ENCODE data around the gene CAV1. TPM values are rescaled to one million over a fixed set of nuclear protein-coding genes. Genes with fewer than 3 reads are reported as not detected.

The CAV1 gene
- polyA plus RNA-seq, 1 donor from 2014 or later = not detected

- Histone ChIP-seq H3K4me3 (ENCODE audit: low read length) (no peak overlapping the region), H3K9ac (ENCODE audit: low read length) (no peak overlapping the region), H2AFZ (ENCODE audit: low read depth, low read length) (no peak overlapping the region), H3K4me2 (ENCODE audit: low read length) (no peak overlapping the region), H3K36me3 (ENCODE audit: insufficient read depth, low read length) (no peaks in the 10 kb centered on the region), H3K27ac (ENCODE audit: low read length) (no peak overlapping the region), H3F3A (ENCODE audit: insufficient read depth, low read length, poor library complexity, severe bottlenecking) (no peaks in the 10 kb centered on the region), H4K20me1 (ENCODE audit: insufficient read depth) (no peaks in the 10 kb centered on the region), H3K79me2 (replicated peaks; ENCODE audit: insufficient read depth, low read length) (no peaks in the 10 kb centered on the region), H3K27me3 (ENCODE audit: insufficient read depth, low read depth, low read length) (no peaks in the 10 kb centered on the region), H3K9me3 (ENCODE audit: low read length) (no peaks in the 10 kb centered on the region), H3K9me2 (ENCODE audit: insufficient read depth, low read length) (no peaks in the 10 kb centered on the region)
- TF ChIP-seq EP300 (conservative IDR thresholded peaks at IDR 0.05; ENCODE audit: poor library complexity, severe bottlenecking) (no peak), POLR2AphosphoS5 (IDR thresholded peaks at IDR 0.05) (no peak), RAD21 (conservative IDR thresholded peaks at IDR 0.05) (no peak), CTCF (IDR thresholded peaks at IDR 0.05; ENCODE audit: poor library complexity, severe bottlenecking) (no peak), TAF1 (IDR thresholded peaks at IDR 0.05; ENCODE audit: low read depth) (no peak), SMC3 (conservative IDR thresholded peaks at IDR 0.05; ENCODE audit: poor library complexity) (no peak), REST (IDR thresholded peaks at IDR 0.05; ENCODE audit: borderline replicate concordance) (no peak), EZH2 (IDR thresholded peaks at IDR 0.05; ENCODE audit: borderline replicate concordance, insufficient read depth, low read length, poor library complexity, severe bottlenecking) (no peak)
Observed at GRCh38 chr7:116560021-116560970, 35.5 kb downstream of the CAV1 start.

- no peak overlapping the region for H3K9ac ChIP-seq (ENCODE audit: low read length)
- no peak overlapping the region for H3K4me3 ChIP-seq (ENCODE audit: low read length)
- H2AFZ ChIP-seq (ENCODE audit: low read depth, low read length) = no peak overlapping the region
- no peaks in the 10 kb centered on the region for H3K36me3 ChIP-seq (ENCODE audit: insufficient read depth, low read length)
- H4K20me1 ChIP-seq (ENCODE audit: insufficient read depth) = no peaks in the 10 kb centered on the region
- H3K27ac ChIP-seq (ENCODE audit: low read length) = no peak overlapping the region
- H3K4me2 ChIP-seq (ENCODE audit: low read length) = no peak overlapping the region
- H3K27me3 ChIP-seq (ENCODE audit: insufficient read depth, low read depth, low read length) = no peaks in the 10 kb centered on the region
- H3F3A ChIP-seq (ENCODE audit: insufficient read depth, low read length, poor library complexity, severe bottlenecking) = no peaks in the 10 kb centered on the region
- H3K9me2 ChIP-seq (ENCODE audit: insufficient read depth, low read length) = no peaks in the 10 kb centered on the region
- TF ChIP-seq RAD21 (conservative IDR thresholded peaks at IDR 0.05) (no peak), MXI1 (conservative IDR thresholded peaks at IDR 0.05; ENCODE audit: poor library complexity, severe bottlenecking) (no peak), EZH2 (IDR thresholded peaks at IDR 0.05; ENCODE audit: borderline replicate concordance, insufficient read depth, low read length, poor library complexity, severe bottlenecking) (no peak), REST (IDR thresholded peaks at IDR 0.05; ENCODE audit: borderline replicate concordance) (no peak), EP300 (conservative IDR thresholded peaks at IDR 0.05; ENCODE audit: poor library complexity, severe bottlenecking) (no peak)
- H3K9me3 ChIP-seq (ENCODE audit: low read length) = no peaks in the 10 kb centered on the region
- no peaks in the 10 kb centered on the region for H3K79me2 ChIP-seq (replicated peaks; ENCODE audit: insufficient read depth, low read length)
Observed at GRCh38 chr7:116561697-116562483, 37.1 kb downstream of the CAV1 start.
